GM12872 (cell line): ENCODE data around the gene THSD7A.

Experiments used
- CTCF ChIP-seq: IDR thresholded peaks from 3 replicates; pipeline ENCODE4 v1.5.1; 2011; ENCODE audit warnings: low read depth, mild to moderate bottlenecking, low read length, moderate library complexity; ENCODE audit not compliant: insufficient read depth

Gene THSD7A

DNA sequence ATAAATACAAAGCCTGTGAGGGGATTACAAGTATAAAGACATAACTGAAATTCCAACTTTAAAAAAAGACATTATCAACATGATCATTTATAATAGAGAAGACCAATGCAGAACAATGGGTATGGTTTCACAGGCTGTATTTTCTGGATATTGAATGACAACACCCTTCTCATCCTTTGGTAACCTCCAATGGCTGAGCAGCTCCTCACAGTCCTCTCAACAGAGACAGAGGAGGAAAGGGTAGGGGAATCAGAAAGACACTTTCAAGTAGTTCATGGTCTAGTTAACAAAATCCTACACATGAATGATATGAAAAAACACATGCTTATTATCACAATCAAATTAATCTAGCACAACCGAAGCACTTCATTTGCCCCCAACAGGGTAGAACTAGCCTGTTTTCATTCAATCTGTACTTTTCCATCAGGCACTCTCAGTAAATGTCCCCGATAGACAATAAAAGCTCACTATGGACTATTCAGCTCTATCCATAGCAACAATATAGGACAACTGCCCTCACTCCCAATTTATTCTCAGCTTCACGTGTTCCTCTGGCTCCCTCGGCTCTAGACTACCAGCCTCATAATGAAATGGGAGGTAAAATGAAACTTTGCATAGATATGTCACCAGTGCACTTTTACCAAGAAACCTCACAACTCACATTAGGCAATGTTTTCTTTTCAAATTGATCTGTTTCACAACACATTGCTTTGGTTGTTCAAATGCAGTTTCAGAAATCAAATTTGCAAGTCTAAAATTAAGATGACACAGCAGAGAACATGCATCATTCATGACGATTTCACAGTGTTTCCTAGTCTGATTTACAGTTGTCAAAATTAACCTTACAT lies 211.4 kb downstream of the THSD7A start:
- no peak for TF ChIP-seq CTCF

DNA sequence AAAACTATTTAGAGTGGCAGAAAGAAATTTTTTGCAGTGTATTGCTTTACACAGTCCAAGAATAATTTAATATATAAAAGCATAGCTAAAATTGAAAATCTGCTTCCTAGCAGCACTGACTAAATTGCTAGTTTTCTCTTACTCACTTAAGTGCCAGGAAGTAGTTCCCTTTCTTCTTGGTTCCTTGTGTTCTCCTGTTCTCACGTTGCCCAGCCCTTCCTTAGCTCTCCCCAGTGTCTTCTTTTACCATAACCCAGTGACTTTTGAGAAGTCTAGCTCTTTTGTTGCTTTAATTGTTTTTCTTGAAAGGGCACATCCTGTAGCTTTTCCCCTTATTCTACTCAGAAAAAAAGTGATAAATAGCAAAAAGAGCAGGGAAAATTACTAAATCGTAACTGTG lies 215.5 kb downstream of the THSD7A start:
- TF ChIP-seq CTCF, result no peak

DNA sequence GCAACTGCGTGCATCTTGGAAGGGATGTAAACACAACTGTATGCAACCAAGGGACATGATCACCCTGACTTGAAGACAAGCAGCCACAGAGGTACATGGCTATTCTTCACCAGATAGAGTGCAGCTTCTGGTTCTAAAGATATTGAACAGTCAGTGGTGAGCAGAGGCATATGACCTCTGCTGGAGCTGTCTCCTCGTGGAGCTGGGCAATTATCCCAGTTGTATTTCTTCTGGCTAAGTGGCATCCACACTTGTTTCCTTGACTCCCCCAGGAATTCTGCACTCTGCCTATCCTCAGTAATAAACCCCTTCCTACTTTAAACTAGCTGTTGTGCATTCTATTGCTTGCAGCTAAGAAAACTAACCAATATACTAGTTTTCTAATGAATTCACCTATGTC lies 216.8 kb downstream of the THSD7A start:
- no peak for TF ChIP-seq CTCF

GRCh38 chr7:11613292-11613930 lies 218.6 kb downstream of the THSD7A start:
- no peak for TF ChIP-seq CTCF

DNA sequence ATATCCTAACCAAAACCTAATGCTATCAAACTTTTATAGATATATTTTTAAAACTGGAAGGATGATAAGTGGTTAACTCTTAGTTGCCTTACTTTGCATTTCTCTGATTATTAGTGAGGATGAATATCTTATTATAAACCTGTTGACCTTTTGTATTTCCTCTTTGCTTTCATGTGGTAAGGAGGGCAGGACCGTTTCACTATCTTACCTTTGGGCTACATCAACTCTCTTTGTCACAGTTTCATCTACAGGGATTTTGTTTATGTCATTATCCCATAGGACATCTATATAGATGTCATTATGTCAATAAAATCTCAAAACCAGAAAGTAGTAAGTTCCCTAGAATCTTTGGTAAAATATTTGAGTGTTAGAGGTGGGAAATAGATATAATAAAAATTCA lies 219.3 kb downstream of the THSD7A start:
- no peak for TF ChIP-seq CTCF

DNA sequence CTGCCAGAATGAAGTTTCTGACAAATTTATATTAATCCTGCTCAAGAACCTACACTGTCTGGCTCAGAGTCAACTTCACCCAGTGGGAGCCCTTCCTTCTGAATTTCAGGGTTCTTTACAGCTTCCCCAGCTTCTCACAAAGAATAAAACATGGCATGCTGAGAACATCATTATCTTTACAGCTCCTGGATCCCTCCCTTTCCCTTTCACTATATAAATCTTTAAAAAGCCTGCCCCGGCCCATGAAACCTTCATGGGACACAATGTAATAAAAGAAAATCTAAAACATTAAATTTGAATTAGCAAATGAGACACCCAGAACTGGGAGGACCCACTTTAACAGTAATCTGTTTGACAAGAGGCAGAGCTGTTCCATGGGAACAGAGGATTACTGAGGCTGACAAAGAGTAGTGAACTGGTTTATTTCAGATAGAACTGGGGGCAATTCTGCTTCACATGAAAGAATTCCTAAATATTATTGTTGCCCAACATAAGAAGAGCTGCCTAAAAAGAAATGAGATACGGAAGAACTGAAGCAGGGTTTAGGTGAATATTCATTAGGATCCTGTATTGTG lies 222.8 kb downstream of the THSD7A start:
- no peak for TF ChIP-seq CTCF

DNA sequence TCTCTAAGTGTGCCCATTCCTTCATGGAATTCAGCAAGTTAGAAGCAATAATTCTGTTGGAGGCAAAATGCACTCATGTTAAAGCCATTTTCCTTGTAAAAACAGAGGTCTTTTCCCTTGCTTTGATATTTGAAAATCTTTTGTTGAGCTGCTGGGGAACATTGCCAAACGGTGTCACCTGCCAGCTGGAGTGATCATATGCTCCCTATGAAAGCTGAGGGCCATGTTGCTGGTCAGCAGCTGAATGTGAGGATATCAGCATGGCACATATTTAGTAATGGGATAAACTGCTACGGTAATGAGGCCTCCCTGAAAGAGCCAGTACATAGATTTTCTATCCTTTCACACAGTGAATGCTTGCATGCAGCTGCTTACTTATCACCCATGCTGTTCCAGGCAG lies 224.3 kb downstream of the THSD7A start:
- no peak for TF ChIP-seq CTCF
